ENCODE results near the gene MED27.
"Not testable (repeated sequence)": the region's sequence is repeated elsewhere in the genome, so short reads cannot be mapped to it uniquely, and the experiment has no call there.

The MED27 gene

DNA sequence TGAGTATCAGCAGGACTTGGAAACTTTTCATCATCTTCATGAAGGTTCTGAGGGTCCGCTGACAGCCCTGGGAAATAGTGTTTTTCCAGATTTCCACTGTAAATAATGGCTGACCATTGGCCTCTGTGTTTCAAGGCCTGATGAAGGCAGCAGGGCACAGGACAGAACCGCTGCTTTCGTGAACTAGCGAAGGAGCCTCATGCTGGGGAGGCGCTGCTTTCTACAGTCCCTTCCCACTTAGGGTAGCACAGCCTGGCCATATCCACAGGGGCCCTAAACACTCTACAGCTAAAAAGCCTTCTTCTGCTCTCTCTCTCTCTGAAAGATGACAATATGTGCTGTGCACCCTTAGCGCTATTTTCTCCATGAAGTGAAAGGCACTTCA is 118.2 kb downstream of the MED27 start:
- DNase-seq = no peak

GRCh38 chr9:131960851-131961495 is 118.7 kb downstream of the MED27 start:
- DNase-seq = no peak

GRCh38 chr9:131960311-131960710 is 119.4 kb downstream of the MED27 start:
- no peak for DNase-seq

DNA sequence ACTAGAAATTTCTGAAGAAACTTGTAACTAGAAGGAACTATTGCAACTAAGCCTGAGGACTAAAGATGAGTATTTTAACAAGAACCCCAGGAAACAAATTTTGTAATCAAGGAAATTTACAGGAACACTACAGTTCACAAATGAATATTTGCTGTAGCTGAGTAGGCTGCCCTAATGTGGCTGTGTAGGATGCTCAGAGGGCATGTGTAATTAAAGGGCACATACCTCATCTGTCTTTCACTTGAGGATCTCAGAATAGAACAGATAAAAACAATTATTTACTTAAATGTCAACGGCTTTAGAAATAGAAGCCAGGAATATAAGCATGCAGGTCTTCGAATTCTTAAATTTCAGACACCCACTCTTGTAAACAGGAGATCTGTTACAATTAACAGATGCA is 119.8 kb downstream of the MED27 start:
- DNase-seq = no peak

DNA sequence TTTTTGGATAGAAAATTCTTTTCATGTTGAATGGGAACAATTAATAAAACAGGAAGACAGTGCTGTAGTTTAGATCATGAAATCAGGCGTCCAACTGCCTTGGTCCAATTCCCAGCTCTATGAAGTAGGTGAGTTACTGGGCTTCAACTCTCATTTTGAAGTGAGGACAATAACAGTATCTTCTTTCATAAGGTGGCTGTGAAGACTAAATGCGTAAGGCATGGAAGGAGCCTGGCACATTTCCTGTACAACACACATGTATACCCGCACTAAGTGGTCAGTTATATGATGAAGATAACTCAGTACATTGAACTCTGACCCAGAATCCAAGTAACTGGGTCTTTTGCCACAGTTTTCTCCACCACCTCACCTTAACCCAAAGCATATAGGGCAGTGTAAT is 120.6 kb downstream of the MED27 start:
- DNase-seq = no peak

DNA sequence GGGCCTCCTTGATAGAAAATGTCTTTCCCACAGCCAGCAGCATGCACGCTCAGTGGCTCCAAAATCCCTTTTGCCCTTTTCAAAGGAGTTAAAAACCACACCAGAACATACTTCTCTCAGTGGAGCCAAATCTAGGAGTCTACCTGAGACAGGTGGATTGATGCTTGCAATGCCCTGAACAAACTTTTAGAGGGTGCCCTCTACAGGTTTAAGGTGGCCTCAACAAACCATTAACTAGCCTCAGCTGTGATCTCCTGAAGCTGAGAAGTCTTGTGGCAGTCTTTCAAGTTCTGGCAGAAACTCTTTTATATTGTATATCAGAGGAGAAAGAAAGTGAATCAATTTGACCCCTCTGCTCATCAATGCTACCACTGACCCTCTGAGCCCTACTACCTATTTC is 125.4 kb downstream of the MED27 start:
- no peak for DNase-seq

- DNase-seq = no peak
Measured at GRCh38 chr9:131951905-131952304, 127.8 kb downstream of the MED27 start.

GRCh38 chr9:131951155-131951554 is 128.5 kb downstream of the MED27 start:
- DNase-seq = no peak

DNA sequence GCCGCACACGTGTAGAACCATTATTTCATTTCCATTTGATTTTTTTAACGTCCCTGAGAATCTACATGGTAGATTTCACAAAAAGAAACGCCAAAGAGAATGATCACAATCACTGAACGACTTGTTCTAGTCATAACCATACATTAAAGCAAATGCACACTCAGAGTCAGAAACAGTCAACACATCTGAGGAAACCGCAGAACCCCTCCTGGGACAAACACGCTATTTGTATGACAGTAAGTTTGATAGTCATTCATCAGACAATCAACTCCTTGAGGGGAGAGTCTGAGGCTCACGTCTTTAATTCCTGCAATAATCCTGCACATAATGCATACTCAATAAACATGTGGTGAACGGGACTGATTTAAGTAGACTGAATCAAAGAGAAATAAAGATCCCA is 129.2 kb downstream of the MED27 start:
- no peak for DNase-seq

- no peak for DNase-seq
Measured at GRCh38 chr9:131946180-131946579, 133.5 kb downstream of the MED27 start.

- DNase-seq = no peak
Measured at GRCh38 chr9:131943351-131943841, 136.3 kb downstream of the MED27 start.

DNA sequence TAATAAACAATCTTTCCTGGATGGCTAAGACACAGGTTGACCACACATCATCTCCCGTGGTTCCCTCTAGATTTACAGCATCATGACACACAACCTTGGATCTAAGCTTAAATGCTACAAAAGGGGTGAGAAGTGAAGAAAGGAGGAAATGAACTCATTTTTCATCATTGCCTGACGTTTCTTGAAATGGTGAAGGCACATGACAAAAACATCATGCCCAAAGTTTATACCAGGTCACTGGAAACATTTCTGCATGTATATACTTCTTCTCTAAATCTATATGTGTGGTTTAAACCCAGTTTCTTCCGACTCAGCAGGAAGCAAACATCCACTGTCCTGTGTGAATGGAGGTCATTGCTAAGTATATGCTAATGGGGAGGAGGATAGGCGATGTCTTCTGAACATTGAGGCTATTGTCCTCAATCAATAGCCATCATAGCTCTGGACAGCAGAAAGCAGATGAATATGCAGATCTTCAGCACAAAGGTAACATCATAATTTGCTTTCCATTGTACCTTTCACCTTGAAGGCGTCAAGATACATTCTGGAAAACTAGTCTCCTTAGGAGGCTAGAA is 137.4 kb downstream of the MED27 start:
- no peak for DNase-seq

DNA sequence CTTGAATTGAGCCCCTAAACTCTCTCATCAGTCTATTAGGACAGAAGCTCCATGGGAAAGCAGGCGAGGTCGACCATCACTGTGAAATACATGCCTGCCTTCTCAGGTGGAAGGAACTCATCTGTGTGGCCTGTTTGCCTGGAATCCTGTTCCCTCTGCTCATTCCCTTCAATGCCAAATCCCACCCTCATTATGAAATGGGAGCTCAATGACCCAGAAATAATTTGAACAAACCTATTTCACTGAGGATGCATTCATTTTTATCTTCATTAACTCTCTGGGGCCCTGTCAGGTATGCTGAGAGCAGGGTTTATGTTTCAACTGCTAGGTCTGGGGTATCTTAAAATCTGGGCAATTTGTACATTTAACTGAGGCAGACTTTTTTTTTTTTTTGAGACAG is 142.2 kb downstream of the MED27 start:
- DNase-seq = no peak

GRCh38 chr9:131936929-131937328 is 142.7 kb downstream of the MED27 start:
- no peak for DNase-seq

DNA sequence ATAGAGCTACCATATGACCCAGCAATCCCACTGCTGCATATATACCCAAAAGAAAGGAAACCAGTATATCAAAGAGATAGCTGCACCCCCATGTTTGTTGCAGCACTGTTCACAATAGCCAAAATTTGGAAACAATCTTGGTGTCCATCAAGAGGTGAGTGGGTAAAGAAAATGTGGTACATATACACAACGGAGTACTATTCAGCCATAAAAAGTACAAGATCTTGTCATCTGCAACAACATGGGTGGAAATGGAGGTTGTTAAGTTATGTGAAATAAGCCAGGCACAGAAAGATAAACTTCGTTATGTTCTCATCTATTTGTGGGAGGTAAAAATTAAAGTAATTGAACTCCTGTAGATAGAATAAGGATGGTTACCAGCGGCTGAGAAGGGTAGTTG is 145.0 kb downstream of the MED27 start:
- no peak for DNase-seq

- DNase-seq = no peak
Measured at GRCh38 chr9:131927091-131927490, 152.6 kb downstream of the MED27 start.

GRCh38 chr9:131926360-131926922 is 153.2 kb downstream of the MED27 start:
- no peak for DNase-seq

DNA sequence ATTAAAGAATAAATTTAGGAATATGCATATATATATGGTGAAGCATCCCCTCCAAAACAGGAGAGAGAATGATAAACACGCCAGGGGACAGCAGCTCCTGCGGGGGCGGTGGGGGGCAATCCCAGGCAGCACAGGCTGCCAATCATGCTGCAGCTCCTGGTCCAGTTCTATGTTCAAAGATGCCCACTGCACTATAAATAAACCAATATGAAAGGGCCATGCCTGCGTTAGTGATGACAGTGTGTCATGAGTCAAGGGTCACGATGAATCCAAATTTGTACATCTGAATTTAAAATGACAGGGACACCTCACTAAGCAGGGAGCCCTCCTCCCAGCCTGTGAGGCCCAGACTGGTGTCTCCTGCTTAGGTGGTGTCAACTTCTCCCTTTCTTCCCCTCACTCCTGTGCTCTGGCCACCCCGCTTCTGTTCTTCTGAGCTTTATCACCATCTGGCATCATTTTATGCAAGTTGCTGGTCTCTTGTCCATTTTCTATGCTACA is 153.9 kb downstream of the MED27 start:
- no peak for DNase-seq

- no peak for DNase-seq
Measured at GRCh38 chr9:131923766-131924165, 155.9 kb downstream of the MED27 start.

- no peak for DNase-seq
Measured at GRCh38 chr9:131923132-131923671, 156.5 kb downstream of the MED27 start.

GRCh38 chr9:131921635-131922034 is 158.0 kb downstream of the MED27 start:
- DNase-seq = not testable (repeated sequence)

- DNase-seq = no peak
Measured at GRCh38 chr9:131919216-131919615, 160.5 kb downstream of the MED27 start.

GRCh38 chr9:131918481-131918880 is 161.2 kb downstream of the MED27 start:
- DNase-seq = no peak

- no peak for DNase-seq
Measured at GRCh38 chr9:131917009-131917408, 162.7 kb downstream of the MED27 start.
